RCC 7860 (cell line): ENCODE data around the gene TBCD.

Source experiments
- DNase-seq: peaks from one replicate; pipeline ENCODE4 v3.0.0-alpha.2; 2015; ENCODE audit warnings: low spot score
- FAIRE-seq: peaks from 2 replicates; lab custom pipeline; 2012; peaks lifted over from hg19 to GRCh38; lab: Jason Lieb, UNC

The TBCD gene

DNA sequence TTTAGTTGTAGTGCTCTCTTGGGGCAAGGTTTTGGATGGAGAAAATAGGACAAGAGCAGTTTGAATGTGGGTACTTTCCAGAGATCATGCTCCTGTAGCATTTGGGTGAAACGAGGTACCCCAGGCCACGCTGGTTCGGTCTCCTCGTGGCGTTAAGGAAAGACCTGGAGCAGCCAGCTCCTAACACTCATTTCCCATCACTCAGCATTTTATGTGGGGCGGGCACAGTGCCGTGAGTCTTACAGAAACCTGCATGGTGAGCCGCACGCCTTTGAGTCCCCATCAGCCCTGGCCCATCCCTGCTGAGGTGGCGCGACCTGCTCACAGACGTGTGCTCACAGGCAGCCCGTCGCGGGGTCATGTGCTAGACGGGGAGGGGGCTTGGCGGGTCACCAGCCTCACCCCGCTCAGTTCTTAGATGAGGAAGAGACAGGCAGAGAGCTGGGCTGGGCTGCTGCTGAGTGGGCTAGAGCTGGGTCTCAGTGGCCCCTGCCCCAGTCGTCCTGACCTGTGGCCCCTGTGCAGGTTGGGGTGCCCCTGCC, 37.3 kb downstream of the TBCD start:
- FAIRE-seq = no peak

DNA sequence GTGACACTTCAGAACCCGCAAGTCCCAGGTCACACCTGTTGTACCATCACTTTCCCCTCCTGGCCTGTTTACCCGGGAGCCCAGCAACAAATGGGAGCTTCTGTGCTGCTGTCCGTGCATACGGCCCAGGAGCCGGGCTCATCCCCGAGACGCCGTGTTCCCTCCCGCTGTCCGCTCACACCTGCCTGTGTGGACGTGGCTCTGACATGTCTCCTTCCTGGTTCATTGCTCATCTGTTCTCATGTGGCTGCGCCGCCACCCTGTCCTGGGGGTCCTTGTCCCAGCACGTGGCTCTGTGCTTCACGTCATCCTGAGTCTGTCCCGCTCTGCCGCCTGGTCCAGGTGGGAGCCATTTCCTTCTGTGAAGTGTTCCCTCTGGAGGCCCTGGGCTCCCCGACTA, 37.9 kb downstream of the TBCD start:
- DNase-seq (no peak), FAIRE-seq (no peak)

More for the DNA sequence above, 37.3 kb downstream of the TBCD start:
- no peak for DNase-seq

DNA sequence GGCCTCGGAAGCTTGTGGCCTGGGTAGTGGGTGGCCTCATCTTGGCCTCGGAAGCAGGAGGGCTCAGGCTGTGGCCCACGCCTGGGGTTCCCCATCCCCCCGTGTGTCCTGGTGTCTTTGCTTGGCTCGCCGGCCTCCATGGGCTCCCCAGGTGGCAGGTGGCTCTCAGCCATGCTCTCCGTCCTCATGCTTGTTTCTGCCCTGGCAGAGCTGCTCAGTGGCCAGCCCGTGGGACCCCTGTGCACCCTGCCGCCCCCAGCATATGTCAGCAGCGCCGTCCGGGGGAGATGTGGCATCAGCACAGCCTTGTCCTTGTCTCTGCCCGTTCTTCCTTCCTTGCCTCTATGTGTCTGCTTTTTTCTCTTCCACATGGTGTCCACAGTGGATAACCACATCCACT, 38.5 kb downstream of the TBCD start:
- DNase-seq (no peak), FAIRE-seq (no peak)

DNA sequence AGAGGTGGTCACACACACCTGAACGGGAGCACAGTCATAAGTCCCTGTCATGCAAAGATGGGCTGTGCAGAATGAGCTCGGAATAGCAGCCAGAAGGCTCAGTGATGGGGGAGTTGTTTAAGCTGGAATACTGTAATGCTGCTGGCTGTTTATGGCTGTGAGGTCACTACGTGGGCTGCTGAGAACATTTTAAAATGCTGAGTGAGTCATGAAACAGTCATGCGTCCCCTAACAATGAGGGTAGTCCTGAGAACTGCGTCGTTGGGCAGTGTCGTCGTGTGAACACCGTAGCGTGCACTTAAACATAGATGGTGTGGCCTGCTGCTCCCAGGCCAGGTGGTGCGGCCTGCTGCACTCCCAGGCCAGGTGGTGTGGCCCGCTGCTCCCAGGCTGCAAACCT, 39.7 kb downstream of the TBCD start:
- FAIRE-seq (peak; percentile 42), DNase-seq (peak; percentile 87)

DNA sequence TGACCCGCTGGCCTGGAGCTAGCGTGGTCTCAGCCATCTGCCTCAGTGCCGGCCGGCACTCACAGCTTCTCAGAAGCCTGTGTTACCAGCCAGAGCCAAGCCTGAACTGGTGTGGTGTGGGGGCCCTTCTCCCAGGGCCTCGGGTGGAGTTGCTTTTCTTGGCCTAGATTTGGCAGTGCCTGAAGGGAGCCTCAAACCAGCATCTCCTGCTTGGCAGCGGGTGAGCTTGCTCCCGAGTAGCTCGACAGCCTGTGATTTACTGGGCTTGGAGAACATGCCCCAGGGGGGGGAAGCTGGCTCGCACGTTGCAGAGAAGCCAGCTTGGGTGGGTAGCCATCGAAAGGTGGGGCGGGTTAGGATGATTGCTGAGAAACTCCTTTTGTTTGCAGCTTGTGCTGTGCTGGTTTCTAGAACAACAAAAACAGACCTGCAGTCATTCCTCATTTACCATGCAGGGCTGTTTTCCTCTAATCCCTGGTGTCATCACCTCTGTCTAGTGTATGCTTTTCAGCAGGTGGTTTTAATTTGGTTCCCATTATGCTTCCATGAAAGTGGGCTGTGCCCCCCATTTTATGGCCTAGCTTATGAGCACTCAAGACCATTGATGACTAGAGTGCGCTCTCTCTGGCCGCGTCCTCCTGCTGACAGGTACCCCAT, 42.2 kb downstream of the TBCD start:
- DNase-seq = no peak
- FAIRE-seq = no peak

DNA sequence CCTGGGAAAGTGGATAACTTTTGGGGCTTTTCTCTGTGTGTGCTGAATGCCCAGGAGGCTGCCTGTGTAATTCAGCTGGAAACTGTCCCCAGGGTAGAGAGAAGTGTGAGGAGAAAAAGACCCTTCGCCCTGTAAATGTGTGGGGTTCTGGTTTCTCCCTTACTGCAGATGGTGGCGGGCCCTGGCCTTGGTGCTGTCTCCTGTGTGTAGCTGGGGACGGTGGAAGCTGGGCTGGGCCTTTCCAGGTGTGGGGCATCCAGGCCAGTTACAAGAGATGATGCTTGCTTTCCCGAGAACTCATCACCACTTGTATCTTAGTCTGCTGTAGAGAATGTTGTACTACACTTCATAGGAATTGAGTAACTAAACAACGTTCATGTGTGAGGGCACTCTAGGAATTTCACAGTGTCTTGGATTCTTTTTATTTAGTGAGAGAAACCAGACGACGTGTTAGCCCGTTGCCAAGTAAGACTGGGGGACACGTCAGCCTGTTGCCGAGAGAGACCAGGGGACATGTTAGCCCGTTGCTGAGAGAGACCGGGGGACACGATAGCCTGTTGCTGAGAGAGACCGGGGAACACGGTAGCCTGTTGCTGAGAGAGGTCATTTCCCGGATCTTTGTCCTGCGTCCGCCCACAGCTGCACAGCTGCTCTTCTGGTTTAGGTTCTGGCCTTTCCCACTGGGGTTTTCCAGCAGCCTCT, 43.1 kb downstream of the TBCD start:
- FAIRE-seq (no peak), DNase-seq (no peak)

DNA sequence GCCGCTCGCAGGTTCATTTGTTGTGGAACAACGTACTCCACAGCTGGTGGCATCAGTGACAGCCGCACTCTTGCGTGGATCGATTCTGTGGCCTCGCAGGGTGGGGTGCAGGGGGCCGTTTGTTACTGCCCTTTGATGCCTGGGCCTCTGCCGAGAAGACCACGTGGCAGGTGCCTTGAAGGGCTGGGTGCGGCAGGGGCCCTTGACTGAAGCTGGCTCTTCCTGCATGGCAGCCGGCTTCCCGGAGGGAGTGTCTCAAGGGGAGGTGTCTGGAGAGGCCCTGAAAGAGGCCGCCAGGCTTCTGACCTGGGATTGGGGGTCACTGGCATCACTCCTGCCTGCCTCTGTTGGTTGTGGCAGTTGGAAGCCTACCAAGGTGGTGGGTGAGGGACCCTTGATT, 43.8 kb downstream of the TBCD start:
- FAIRE-seq = no peak
- DNase-seq = no peak

DNA sequence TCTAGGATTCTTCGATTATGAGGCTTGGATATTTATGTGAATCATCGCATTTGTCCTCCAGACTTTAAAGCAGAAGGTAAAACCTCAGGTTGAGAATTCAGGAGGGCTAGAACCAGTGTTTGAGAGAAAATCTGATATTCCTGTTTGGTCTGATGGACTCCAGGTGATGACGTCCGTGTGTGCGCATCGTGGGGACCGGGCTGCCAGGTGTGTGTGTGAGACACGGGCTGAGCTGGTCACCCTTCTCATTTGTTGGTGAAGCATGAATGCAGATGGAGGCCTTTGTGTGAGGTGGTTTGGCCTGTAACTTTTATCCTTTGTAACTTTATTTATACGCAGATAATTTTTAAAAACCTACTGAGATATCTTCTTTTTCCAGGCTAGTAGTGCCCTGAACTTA, 45.2 kb downstream of the TBCD start:
- DNase-seq = no peak
- FAIRE-seq = no peak

DNA sequence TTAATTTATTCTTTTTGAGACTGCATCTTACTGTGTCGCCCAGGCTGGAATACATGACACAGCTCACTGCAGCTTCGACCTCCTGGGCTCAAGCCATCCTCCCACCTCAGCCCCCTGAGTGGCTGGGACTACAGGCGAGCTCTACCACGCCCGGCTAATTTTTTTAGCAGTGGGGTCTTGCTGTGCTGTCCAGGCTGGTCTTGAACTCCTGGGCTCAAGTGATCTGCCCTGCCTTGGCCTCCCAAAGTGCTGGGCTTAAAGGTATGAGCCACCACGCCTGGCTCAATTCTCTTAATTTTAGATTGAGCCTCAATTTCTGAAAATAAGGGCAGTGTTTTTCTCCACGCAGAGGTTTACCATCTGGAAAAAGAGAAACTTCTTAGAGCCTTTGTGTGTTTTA, 46.9 kb downstream of the TBCD start:
- no peak for FAIRE-seq

DNA sequence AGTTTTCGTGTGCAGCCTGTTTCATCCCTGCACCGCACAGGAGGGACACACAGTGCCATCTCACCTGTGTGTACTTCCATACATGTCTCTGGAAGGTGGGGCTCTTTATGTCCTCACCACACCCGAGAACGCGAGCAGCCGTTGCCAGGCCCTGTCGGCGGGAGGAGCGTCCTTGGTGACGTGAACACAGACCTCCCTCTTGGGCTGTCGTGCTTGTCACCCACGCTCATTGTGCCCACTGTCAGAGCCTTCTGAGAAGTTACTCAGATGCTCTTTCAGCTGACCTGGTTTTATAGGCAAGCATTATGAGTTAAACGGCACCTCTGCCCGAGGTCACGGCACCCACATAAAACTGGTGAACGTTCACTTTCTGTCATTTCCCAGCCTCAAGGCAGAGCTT, 47.7 kb downstream of the TBCD start:
- no peak for DNase-seq
- no peak for FAIRE-seq

More for the DNA sequence above, 46.9 kb downstream of the TBCD start:
- no peak for DNase-seq

DNA sequence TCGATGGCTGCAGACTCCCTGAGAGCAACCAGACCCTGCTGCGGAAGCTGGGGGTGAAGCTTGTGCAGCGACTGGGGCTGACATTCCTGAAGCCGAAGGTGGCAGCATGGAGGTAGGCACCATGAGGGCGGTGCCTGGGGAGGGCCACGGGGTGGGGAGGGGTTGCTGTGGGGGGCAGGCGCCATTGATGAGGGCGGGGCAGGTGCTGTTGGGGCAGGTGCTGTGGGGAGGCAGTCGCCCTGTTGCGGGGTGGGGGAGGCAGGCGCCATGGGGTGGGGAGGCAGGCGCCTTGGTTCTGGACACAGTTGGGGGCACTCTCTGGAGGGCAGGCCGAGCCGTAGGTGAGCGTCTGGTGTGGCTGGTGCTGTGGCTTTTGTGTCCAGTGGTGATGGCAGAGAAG, 49.0 kb downstream of the TBCD start:
- no peak for FAIRE-seq

DNA sequence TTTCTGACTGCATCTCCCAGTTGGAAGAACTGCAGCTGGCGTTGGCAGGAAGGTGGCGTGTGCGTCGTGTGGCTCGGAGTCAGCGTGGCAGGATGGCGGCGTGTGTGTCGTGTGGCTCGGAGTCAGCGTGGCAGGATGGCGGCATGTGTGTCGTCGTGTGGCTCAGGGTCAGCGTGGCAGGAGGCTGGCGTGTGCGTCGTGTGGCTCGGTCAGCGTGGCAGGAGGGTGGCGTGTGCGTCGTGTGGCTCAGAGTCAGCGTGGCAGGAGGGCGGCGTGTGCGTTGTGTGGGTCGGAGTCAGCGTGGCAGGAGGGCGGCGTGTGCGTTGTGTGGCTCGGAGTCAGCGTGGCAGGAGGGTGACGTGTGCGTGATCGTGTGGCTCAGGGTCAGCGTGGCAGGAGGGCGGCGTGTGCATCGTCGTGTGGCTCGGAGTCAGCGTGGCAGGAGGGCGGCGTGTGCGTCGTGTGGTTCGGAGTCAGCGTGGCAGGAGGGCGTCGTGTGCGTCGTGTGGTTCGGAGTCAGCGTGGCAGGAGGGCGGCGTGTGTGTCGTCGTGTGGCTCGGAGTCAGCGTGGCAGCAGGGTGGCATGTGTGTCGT, 49.6 kb downstream of the TBCD start:
- no peak for DNase-seq
- no peak for FAIRE-seq

More for the DNA sequence above, 49.0 kb downstream of the TBCD start:
- DNase-seq = no peak

DNA sequence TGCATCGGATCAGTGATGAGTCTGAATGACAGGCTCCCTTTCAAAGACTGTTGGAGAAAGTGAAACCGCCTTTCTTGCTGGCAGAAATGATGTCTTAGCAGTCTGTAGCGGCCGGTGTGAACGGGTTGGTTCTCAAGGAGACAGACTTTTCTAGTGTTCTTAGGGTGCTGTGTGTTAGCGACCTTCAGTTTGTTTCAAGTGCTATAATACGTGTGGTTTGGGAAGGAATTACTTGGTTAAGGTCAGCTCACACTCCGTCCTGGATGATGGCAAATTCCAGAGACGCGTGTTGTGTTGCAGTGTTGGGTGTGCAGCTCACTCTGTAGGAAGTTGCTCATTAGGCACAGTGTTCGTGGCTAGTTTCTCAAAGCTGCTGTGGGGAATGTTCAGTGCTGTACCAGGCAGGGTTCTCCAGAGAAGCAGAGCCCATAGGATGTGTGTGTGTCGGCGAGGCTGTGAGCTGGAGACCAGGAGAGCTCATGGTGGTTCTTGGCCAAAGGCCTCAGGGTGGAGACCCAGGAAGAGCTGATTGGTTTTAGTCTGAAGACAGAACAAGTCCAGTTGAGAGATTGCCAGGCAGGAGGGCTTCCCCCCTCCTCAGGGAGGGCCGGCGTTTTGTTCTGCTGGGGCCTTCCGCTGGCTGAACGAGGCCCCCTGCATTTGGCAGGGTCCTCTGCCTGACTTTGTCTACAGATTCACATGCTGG, 50.4 kb downstream of the TBCD start:
- DNase-seq (peak; percentile 11), FAIRE-seq (no peak)

DNA sequence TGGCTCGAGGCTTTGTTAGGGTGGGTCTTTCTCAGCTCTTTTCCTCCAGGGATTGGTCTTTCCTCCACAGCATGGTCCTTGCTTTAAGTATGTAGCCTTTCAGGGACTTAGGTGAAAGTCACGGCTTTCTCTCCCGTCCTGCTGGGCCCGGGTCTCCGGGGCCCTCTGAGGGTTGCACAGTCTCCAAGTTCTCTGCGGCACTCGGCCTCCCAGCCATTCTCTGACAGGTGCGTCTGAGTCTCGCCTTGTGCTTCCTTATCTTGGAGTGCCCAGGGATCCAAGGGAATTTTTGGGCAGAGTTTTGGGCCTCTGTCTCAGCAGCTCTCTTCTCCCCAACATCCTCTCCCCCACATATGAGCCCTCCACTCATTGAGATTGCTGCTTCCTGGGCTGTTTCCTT, 51.3 kb downstream of the TBCD start:
- DNase-seq = no peak
- FAIRE-seq = no peak

DNA sequence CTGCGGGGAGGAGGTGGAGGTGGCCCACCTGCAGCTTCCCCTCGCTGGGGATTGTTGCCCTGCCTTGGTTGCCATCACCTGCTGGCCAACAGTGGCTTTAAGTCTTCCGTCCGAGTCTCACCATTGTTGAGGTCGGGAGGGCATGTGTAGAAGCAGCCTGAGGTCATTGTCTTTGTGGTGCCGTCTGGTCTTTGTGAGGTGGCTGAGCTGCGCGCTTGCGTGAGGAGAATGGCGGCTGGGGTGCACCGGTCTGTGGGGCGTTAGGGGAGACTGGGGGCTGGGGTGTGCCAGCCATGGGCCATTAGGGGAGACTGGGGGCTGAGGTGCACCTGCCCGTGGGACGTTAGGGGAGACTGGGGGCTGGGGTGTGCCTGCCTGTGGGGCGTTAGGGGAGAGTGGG, 51.7 kb downstream of the TBCD start:
- DNase-seq (no peak), FAIRE-seq (no peak)

DNA sequence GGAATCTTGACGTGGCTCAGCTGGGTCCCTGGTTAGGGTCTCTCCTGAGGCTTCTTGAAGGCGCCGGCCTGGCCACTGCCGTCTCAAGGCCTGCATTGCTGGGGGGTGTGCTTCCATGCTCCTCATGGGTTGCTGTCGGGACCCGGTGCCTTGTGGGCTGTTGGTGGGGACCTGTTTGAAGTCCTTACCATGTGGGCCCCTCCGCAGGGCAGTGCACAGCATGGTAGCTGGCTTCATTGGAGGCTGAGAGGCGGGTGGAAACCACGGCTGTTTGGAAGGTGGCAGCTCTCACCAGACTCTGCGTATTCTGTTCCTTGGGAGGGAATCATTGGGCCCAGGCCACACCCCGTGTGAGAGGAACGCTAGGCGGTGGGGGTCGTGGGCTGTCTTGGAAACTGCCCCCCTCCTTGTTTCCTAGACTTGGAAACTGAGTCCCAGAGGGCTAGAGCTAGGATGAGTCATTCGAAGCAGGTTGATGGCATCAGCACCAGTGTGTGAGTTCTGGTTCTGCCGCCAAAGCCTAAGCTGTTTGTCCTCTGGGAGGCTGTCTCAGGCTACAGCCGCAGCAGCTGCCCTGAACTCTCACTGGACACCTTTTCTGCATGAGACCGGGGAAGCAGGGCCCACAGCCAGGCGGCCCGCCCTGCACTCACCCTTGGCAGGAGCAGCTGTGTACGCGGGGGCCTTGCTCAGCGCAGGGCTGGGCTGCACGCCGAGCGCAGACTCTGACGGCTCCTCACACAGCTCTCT, 52.8 kb downstream of the TBCD start:
- DNase-seq (no peak), FAIRE-seq (no peak)

DNA sequence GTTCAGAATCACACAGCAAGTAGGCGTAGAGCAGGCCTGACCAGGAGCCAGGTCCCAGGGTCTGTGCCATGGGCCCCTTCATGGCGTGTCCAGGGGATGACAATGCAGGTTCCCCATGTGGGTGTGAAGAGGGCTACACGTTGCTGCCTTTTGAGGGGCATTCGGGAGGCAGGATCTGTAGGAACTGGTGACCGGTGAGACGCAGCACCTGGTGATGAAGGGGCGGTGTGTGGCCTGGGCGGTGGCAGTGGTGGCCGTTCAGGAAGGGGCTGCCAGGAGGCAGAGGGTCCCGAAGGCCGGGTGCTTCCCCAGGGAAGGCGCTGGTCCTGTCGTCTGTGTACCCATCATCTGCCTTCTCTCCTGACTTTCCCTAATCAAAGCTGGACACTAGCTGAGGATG, 53.4 kb downstream of the TBCD start:
- FAIRE-seq = no peak

DNA sequence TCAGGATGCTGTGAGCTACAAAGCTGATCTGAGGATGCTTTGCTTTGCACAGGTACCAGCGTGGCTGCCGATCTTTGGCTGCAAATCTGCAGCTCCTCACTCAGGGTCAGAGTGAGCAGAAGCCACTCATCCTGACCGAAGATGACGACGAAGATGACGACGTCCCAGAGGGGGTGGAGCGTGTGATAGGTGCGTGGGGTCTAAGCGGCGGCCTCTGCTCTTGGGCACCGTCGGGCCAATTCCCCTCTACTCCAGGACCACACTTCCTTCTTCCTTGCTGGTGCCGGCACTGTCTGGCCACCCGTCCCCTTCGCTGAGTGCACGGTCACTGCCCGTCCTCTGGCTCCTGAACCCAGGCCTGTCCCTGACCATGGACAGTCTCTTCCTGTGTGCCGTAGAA, 54.0 kb downstream of the TBCD start:
- no peak for FAIRE-seq
- DNase-seq = no peak

More for the DNA sequence above, 53.4 kb downstream of the TBCD start:
- DNase-seq = no peak

DNA sequence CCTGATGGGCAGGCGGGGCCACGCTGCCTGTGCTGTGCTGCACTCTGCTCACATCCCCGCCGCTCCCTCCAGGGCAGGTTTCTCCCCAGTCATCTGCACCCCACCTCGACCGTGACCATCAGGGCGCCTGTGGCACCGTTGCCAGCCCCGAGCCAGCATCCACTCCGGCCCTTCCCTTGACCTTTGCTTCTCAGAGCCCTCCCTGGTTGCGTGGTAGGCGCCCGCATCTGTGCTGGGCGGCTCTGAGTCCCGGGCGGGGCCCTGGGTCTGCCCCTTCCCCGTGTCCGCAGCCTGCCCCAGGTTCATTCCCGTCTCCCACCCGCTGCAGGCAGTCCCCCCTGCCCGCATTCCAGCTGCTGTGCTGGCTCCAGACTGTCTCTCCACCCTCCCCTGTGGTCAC, 54.8 kb downstream of the TBCD start:
- no peak for FAIRE-seq
- DNase-seq = no peak

DNA sequence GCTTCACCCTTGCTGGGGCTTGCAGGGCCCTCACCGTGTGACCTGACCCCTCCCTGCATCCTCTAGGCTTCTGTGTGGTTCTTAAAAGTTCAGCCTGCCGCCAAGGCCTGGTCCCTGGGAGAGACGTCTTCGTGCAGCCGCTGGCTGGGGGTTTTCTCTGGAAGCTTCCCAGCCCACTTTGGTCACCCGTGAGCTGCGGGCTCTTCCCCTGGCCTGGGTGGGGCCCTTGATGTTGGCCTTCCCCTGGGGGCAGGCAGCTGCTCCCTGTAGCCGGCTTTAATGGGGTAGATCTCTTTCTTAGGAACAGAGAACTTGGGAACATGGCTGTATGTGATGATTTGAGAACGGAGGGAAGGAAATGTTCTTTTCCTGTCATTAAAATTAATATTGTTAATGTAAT, 55.2 kb downstream of the TBCD start:
- FAIRE-seq = no peak

DNA sequence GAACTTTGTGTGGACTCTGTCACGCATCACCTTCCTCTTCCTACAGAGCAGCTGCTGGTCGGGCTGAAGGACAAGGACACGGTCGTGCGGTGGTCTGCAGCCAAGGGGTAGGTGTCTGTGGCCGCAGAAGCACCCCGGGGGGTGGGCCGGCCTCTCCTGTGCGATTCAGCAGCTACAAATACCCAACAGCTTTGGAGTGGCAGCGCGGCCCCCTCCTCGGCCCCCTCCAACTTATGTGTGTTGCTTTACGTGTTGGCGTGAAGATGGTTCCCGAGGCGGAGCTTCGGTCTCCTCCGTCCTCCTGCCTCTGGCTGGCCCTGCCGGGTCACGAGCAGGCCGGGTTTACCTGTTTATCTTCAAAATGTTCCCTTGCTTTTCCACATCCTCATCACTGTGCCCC, 55.7 kb downstream of the TBCD start:
- FAIRE-seq (no peak), DNase-seq (no peak)

More for the DNA sequence above, 55.2 kb downstream of the TBCD start:
- no peak for DNase-seq
